ENCODE measurements around the gene ANKRD13C.

- TF ChIP-seq CTCF (conservative IDR thresholded peaks at IDR 0.05 in 1 of 2, IDR thresholded peaks at IDR 0.05 in 1 of 2; ENCODE audit: low read depth in 1 of 2, low read length in 2 of 2) (no peak), EZH2 (IDR thresholded peaks at IDR 0.05; ENCODE audit: low read length, missing control alignments) (no peak)
Observed at GRCh38 chr1:70317087-70317486, 37.4 kb downstream of the ANKRD13C start.

All from fibroblast of lung (primary cell).